Activated naive CD8-positive, alpha-beta T cell treated with anti-CD3 and anti-CD28 coated beads, Interleukin-2, amount 10 ng/mL, durations not matched to agents 7 days and 5 days (primary cell): ENCODE results near the gene MAPKAPK2. TPM values are rescaled to one million over a fixed set of nuclear protein-coding genes. Genes with fewer than 3 reads are reported as not detected.
"Not testable (repeated sequence)": the region's sequence is repeated elsewhere in the genome, so short reads cannot be mapped to it uniquely, and the experiment has no call there.

Experiments used
- ATAC-seq: fragments of 150-1000 bp; cut with Tn5 transposase; one replicate; pipeline ENCODE4 v1.10.0; 2021; ENCODE audit warnings: low read depth, moderate library complexity
- POLR2A ChIA-PET: fragments of 350-600 bp; sonication (Branson Sonifier 250); formaldehyde crosslinking; loops from one replicate; lab custom pipeline; 2021; ENCODE audit warnings: antibody characterized with exemption; lab: Charles Lee
- DNase-seq: peaks from one replicate; pipeline ENCODE4 v3.0.0; 2021
- H3K27ac Mint-ChIP-seq: one replicate; pipeline ENCODE4 v1.8.0; 2022; ENCODE audit warnings: mild to moderate bottlenecking, mixed read lengths
- H3K27me3 Mint-ChIP-seq: one replicate; pipeline ENCODE4 v1.8.0; 2022; ENCODE audit warnings: mild to moderate bottlenecking, moderate library complexity, mixed read lengths
- H3K36me3 Mint-ChIP-seq: one replicate; pipeline ENCODE4 v1.8.0; 2021; ENCODE audit warnings: mild to moderate bottlenecking, mixed read lengths
- H3K4me1 Mint-ChIP-seq: one replicate; pipeline ENCODE4 v1.8.0; 2021; ENCODE audit warnings: mixed read lengths
- H3K4me3 Mint-ChIP-seq: one replicate; pipeline ENCODE4 v1.8.0; 2022; ENCODE audit warnings: mild to moderate bottlenecking, moderate library complexity, mixed read lengths
- H3K9me3 Mint-ChIP-seq: one replicate; pipeline ENCODE4 v1.8.0; 2021; ENCODE audit warnings: mixed read lengths
- total RNA-seq, 2 experiments: library from RNA; stranded (reverse); gene quantifications; one replicate each; pipeline ENCODE4 v1.2.3, GENCODE V29; 2021

MAPKAPK2 gene
- total RNA-seq, 2 experiments from 2014 or later, result 72.6 to 74.9 TPM

GRCh38 chr1:206765771-206766170, 81.1 kb downstream of the MAPKAPK2 start:
- H3K9me3 Mint-ChIP-seq, H3K27ac Mint-ChIP-seq, H3K36me3 Mint-ChIP-seq, ATAC-seq, DNase-seq: not testable (repeated sequence)
- Mint-ChIP-seq H3K27me3 (peaks cover 24% of the 10 kb centered on the region), H3K4me1 (peaks cover 45% of the 10 kb centered on the region), H3K4me3 (peak overlapping the region; percentile 61)
- POLR2A ChIA-PET, result interaction anchor here (0.7 to 2.0 kb wide), 10 partner anchors 11 to 63 kb away, joined by 3 to 5 read pairs (median 4); no protein-coding TSS in a partner anchor

- no peaks in the 10 kb centered on the region for H3K36me3 Mint-ChIP-seq
- ATAC-seq (peak; percentile 69), DNase-seq (peak; percentile 77)
- H3K27ac Mint-ChIP-seq, result peak overlapping the region; percentile 21
- peaks cover 5% of the 10 kb centered on the region for H3K9me3 Mint-ChIP-seq
- H3K4me3 Mint-ChIP-seq, result peak overlapping the region; percentile 61
- peaks cover 28% of the 10 kb centered on the region for H3K27me3 Mint-ChIP-seq
- POLR2A ChIA-PET, result interaction anchor here (0.6 to 2.0 kb wide), 10 partner anchors 11 to 1602 kb away, joined by 3 to 5 read pairs (median 4); no protein-coding TSS in a partner anchor
- peaks cover 48% of the 10 kb centered on the region for H3K4me1 Mint-ChIP-seq
These were observed 81.6 kb downstream of the MAPKAPK2 start for GRCh38 chr1:206766251-206766856.

- POLR2A ChIA-PET, result interaction anchor here (0.8 to 3.7 kb wide), 8 partner anchors 11 to 37 kb away, joined by 3 to 16 read pairs (median 6); no protein-coding TSS in a partner anchor
- peaks cover 3% of the 10 kb centered on the region for H3K9me3 Mint-ChIP-seq
- no peak overlapping the region for H3K27ac Mint-ChIP-seq
- peaks cover 36% of the 10 kb centered on the region for H3K27me3 Mint-ChIP-seq
- H3K4me3 Mint-ChIP-seq, result peak overlapping the region; percentile 41
- peaks cover 67% of the 10 kb centered on the region for H3K4me1 Mint-ChIP-seq
- DNase-seq (no peak), ATAC-seq (no peak)
- no peaks in the 10 kb centered on the region for H3K36me3 Mint-ChIP-seq
These were observed 84.0 kb downstream of the MAPKAPK2 start for GRCh38 chr1:206768472-206769303.

GRCh38 chr1:206769304-206769731, 84.6 kb downstream of the MAPKAPK2 start:
- no peaks in the 10 kb centered on the region for H3K9me3 Mint-ChIP-seq
- ATAC-seq, result peak; percentile 86
- peaks cover 71% of the 10 kb centered on the region for H3K4me1 Mint-ChIP-seq
- peak overlapping the region; percentile 59 for H3K27ac Mint-ChIP-seq
- H3K36me3 Mint-ChIP-seq, result no peaks in the 10 kb centered on the region
- H3K27me3 Mint-ChIP-seq, result peaks cover 34% of the 10 kb centered on the region
- peak overlapping the region; percentile 41 for H3K4me3 Mint-ChIP-seq
- POLR2A ChIA-PET, result interaction anchor here (0.5 to 3.7 kb wide), 11 partner anchors 11 to 211 kb away, joined by 3 to 16 read pairs (median 4); no protein-coding TSS in a partner anchor
- peak; percentile 69 for DNase-seq

GRCh38 chr1:206770531-206771337, 86.0 kb downstream of the MAPKAPK2 start, which contains the start of gene IL19:
Gene IL19 (plus strand): TSS chr1:206770773. CDS start chr1:206836663, 65,890 bp downstream.
- Mint-ChIP-seq H3K36me3 (no peaks in the 10 kb centered on the region), H3K4me1 (peaks cover 74% of the 10 kb centered on the region), H3K27me3 (peaks cover 38% of the 10 kb centered on the region), H3K27ac (peak within 1 kb of the TSS; percentile 59), H3K9me3 (no peaks in the 10 kb centered on the region), H3K4me3 (peak within 1 kb of the TSS; percentile 20)
- DNase-seq, result no peak
- POLR2A ChIA-PET, result interaction anchor here (0.9 to 3.7 kb wide), 6 partner anchors 11 to 29 kb away, joined by 3 to 16 read pairs (median 6); no protein-coding TSS in a partner anchor
- ATAC-seq, result no peak

GRCh38 chr1:206771338-206771692, 86.6 kb downstream of the MAPKAPK2 start:
- POLR2A ChIA-PET, result interaction anchor here (1.0 to 3.7 kb wide), 2 partner anchors 10 to 26 kb away, joined by 4 to 16 read pairs; no protein-coding TSS in a partner anchor
- Mint-ChIP-seq H3K27ac (no peak overlapping the region), H3K36me3 (no peaks in the 10 kb centered on the region), H3K4me3 (no peak overlapping the region), H3K4me1 (peaks cover 68% of the 10 kb centered on the region), H3K9me3 (no peaks in the 10 kb centered on the region), H3K27me3 (peaks cover 44% of the 10 kb centered on the region)
- DNase-seq (no peak), ATAC-seq (no peak)

- POLR2A ChIA-PET, result interaction anchor here (3.7 kb wide), 1 partner anchor 9 kb away, joined by 16 read pairs; no protein-coding TSS in a partner anchor
- H3K9me3 Mint-ChIP-seq, result no peaks in the 10 kb centered on the region
- ATAC-seq (no peak), DNase-seq (no peak)
- peaks cover 45% of the 10 kb centered on the region for H3K27me3 Mint-ChIP-seq
- H3K27ac Mint-ChIP-seq, result no peak within 1 kb of the TSS
- no peaks in the 10 kb centered on the region for H3K36me3 Mint-ChIP-seq
- peaks cover 59% of the 10 kb centered on the region for H3K4me1 Mint-ChIP-seq
- H3K4me3 Mint-ChIP-seq, result no peak within 1 kb of the TSS
These were observed 87.7 kb downstream of the MAPKAPK2 start, which contains the start of gene IL10 for GRCh38 chr1:206772243-206772937. Gene IL10 (minus strand): TSS chr1:206772494. CDS start chr1:206772435, 59 bp downstream.

- DNase-seq (no peak), ATAC-seq (no peak)
- Mint-ChIP-seq H3K27ac (no peak overlapping the region), H3K36me3 (no peaks in the 10 kb centered on the region), H3K4me3 (no peak overlapping the region), H3K4me1 (peaks cover 50% of the 10 kb centered on the region), H3K27me3 (peaks cover 45% of the 10 kb centered on the region), H3K9me3 (no peaks in the 10 kb centered on the region)
- POLR2A ChIA-PET, result no interaction called here
These were observed 89.4 kb downstream of the MAPKAPK2 start for GRCh38 chr1:206774093-206774492.

GRCh38 chr1:206776229-206776628, 91.5 kb downstream of the MAPKAPK2 start:
- ATAC-seq (no peak), DNase-seq (no peak)
- Mint-ChIP-seq H3K27me3 (peaks cover 38% of the 10 kb centered on the region), H3K36me3 (no peaks in the 10 kb centered on the region), H3K9me3 (no peaks in the 10 kb centered on the region), H3K4me3 (no peak overlapping the region), H3K27ac (no peak overlapping the region), H3K4me1 (peaks cover 29% of the 10 kb centered on the region)
- POLR2A ChIA-PET, result interaction anchor here (1.8 kb wide), 1 partner anchor 10 kb away, joined by 5 read pairs; no protein-coding TSS in a partner anchor

- ATAC-seq, result no peak
- H3K4me1 Mint-ChIP-seq, result peaks cover 28% of the 10 kb centered on the region
- POLR2A ChIA-PET, result interaction anchor here (1.8 kb wide), 1 partner anchor 11 kb away, joined by 5 read pairs; no protein-coding TSS in a partner anchor
These were observed 93.3 kb downstream of the MAPKAPK2 start for GRCh38 chr1:206778031-206778430.

GRCh38 chr1:206778911-206779310, 94.2 kb downstream of the MAPKAPK2 start:
- peaks cover 16% of the 10 kb centered on the region for H3K27me3 Mint-ChIP-seq
- H3K27ac Mint-ChIP-seq, H3K9me3 Mint-ChIP-seq, POLR2A ChIA-PET, H3K4me3 Mint-ChIP-seq, DNase-seq, H3K36me3 Mint-ChIP-seq, ATAC-seq: not testable (repeated sequence)
- H3K4me1 Mint-ChIP-seq, result peaks cover 26% of the 10 kb centered on the region

More at GRCh38 chr1:206778031-206778430, 93.3 kb downstream of the MAPKAPK2 start:
- Mint-ChIP-seq H3K27me3 (peaks cover 20% of the 10 kb centered on the region), H3K36me3 (no peaks in the 10 kb centered on the region), H3K27ac (no peak overlapping the region), H3K4me3 (no peak overlapping the region), H3K9me3 (no peaks in the 10 kb centered on the region)
- no peak for DNase-seq

- Mint-ChIP-seq H3K36me3 (no peaks in the 10 kb centered on the region), H3K27me3 (peaks cover 14% of the 10 kb centered on the region), H3K4me3 (no peak overlapping the region), H3K27ac (no peak overlapping the region), H3K9me3 (no peaks in the 10 kb centered on the region), H3K4me1 (peaks cover 27% of the 10 kb centered on the region)
- ATAC-seq (no peak), DNase-seq (no peak)
- POLR2A ChIA-PET, result no interaction called here
These were observed 94.9 kb downstream of the MAPKAPK2 start for GRCh38 chr1:206779638-206780037.
